NCI-H2029 treated with DMSO at 0.1 percent for 48 hours (cell line): ENCODE data around the gene SDC3.
"Not testable (repeated sequence)": the region's sequence is repeated elsewhere in the genome, so short reads cannot be mapped to it uniquely, and the experiment has no call there.

Experiments used
- DNase-seq: peaks from one replicate; lab custom pipeline; 2025; lab: John Stamatoyannopoulos, UW

Gene SDC3

GRCh38 chr1:30875197-30875596 is 33.4 kb downstream of the SDC3 start:
- no peak for DNase-seq

GRCh38 chr1:30874176-30874575 is 34.4 kb downstream of the SDC3 start:
- no peak for DNase-seq

- no peak for DNase-seq
These were observed 35.7 kb downstream of the SDC3 start for GRCh38 chr1:30872948-30873263.

- DNase-seq: peak; percentile 90
These were observed 36.3 kb downstream of the SDC3 start for GRCh38 chr1:30872033-30872947.

- no peak for DNase-seq
These were observed 37.2 kb downstream of the SDC3 start for GRCh38 chr1:30871276-30871871.

GRCh38 chr1:30870656-30871055 is 37.9 kb downstream of the SDC3 start:
- no peak for DNase-seq

GRCh38 chr1:30870035-30870434 is 38.5 kb downstream of the SDC3 start:
- no peak for DNase-seq

- DNase-seq: no peak
These were observed 39.6 kb downstream of the SDC3 start for GRCh38 chr1:30868833-30869435.

- not testable (repeated sequence) for DNase-seq
These were observed 40.5 kb downstream of the SDC3 start for GRCh38 chr1:30868057-30868456.

- DNase-seq: no peak
These were observed 41.0 kb downstream of the SDC3 start for GRCh38 chr1:30867537-30867936.

GRCh38 chr1:30866594-30866993 is 42.0 kb downstream of the SDC3 start:
- DNase-seq: no peak

- no peak for DNase-seq
These were observed 43.9 kb downstream of the SDC3 start for GRCh38 chr1:30864681-30865080.

- no peak for DNase-seq
These were observed 44.5 kb downstream of the SDC3 start for GRCh38 chr1:30863858-30864604.

- DNase-seq: no peak
These were observed 48.3 kb downstream of the SDC3 start for GRCh38 chr1:30860320-30860652.

GRCh38 chr1:30857964-30858363 is 50.6 kb downstream of the SDC3 start:
- no peak for DNase-seq

GRCh38 chr1:30857062-30857461 is 51.5 kb downstream of the SDC3 start:
- no peak for DNase-seq

- DNase-seq: peak; percentile 79
These were observed 52.2 kb downstream of the SDC3 start for GRCh38 chr1:30856260-30856790.

- DNase-seq: no peak
These were observed 52.8 kb downstream of the SDC3 start for GRCh38 chr1:30855686-30856259.

GRCh38 chr1:30853350-30853749 is 55.2 kb downstream of the SDC3 start:
- DNase-seq: no peak

GRCh38 chr1:30852026-30852425 is 56.5 kb downstream of the SDC3 start:
- no peak for DNase-seq

- DNase-seq: no peak
These were observed 57.3 kb downstream of the SDC3 start for GRCh38 chr1:30851286-30851685.

- DNase-seq: no peak
These were observed 58.0 kb downstream of the SDC3 start for GRCh38 chr1:30850607-30851006.
